ENCODE measurements around the gene RBX1.
"Not testable (repeated sequence)": the region's sequence is repeated elsewhere in the genome, so short reads cannot be mapped to it uniquely, and the experiment has no call there.

RBX1 gene

DNA sequence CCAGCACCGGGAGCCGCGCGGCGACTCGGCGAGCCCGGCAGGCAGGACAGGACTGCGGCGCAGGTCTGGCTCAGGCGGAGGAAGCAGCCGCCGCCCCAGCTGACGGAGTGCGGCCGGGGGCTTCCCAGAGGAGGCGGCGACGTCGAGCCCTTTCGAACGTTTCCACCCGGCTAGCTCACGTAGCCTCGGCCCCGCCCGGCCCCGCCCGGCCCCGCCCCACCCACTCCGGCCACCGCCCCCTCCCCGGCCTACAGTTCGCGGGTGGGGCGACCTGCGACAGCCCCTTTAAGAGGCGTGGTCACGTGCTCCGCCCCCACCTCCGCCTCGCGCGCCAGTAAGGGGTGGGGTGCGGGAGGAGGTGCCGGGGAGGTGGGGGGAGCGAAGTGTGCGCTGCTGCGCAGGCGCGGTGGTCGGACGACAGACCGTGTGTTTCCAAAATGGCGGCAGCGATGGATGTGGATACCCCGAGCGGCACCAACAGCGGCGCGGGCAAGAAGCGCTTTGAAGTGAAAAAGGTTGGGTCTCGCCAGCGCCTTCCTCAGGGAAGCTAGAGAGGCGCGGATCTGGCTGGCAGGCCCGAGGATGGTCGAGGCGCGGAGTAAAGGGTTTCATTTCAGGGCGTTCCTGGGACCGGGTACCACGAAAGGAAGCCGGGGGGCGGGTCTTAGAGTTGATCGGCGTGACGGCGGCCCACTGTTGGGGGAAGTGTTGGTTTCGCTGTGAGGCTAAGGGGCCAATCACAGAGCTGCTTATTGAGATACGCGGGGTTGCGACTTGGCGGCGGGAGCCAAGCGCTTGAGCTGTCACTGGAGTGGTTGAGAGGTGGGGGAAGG lies at the start of gene RBX1:
RBX1 (plus strand) TSS at position 417 of the 833 bp plus-strand sequence; CDS start at position 438, 21 bp downstream.
- DNase-seq (ENCODE audit: low read depth in 4 of 4, low spot score in 1 of 4), result peak; percentile 97 to 99 (median 98)

DNA sequence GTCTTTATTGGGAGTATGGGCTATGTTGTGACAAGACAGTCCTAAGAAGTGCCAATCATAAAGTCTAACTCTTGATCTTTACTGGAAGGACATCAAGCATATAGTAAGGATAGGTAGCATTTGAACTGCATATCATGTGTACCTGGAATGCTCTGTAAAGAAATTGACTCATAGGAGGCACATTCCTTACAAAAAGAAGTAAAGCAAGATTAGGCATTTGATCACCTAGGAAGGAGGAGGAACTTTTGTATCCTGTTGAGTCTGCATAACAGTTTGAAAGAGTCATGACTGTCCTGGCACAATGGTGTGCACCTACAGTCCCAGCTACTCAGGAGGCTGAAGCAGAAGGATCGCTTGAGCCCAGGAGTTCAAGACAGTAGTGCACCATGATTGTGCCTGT lies 47.1 kb upstream of the RBX1 start:
- DNase-seq (ENCODE audit: low read depth in 4 of 4, low spot score in 1 of 4), result no peak

DNA sequence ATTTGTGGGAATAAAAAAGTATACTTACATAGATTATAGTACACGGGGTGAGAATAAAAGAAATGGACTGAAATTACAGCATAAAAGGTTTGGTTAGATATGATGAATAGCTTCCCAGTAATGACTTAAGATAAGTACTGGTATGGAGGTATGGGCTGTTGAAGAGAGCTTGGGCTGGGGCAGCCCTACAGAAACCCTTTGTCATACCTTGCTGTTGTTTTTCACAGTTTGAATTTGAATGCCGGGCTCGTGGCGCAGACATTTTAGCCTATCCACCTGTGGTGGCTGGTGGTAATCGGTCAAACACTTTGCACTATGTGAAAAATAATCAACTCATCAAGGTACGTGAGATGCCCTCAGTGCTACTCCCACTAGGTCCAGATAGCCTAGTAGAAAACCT lies 42.3 kb upstream of the RBX1 start:
- no peak for DNase-seq (ENCODE audit: low read depth in 4 of 4, low spot score in 1 of 4)

DNA sequence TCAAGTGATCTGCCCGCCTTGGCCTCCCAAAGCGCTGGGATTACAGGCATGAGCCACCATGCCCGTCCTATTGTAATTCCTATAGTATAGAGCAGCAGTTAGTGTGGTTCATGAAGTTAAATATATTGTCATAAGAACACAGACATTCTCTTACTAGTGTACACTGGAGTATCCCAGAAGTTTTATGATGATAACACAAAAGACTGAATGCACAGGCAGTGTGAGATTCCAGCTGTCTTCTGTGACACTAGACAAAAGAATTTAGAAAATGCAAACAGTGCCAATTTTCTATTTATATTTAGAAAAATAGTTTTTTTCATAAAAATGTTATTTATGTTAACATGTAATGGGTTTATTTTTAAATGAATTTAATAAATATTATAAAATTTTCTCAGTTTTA lies 39.4 kb upstream of the RBX1 start:
- DNase-seq (ENCODE audit: low read depth in 4 of 4, low spot score in 1 of 4), result no peak

DNA sequence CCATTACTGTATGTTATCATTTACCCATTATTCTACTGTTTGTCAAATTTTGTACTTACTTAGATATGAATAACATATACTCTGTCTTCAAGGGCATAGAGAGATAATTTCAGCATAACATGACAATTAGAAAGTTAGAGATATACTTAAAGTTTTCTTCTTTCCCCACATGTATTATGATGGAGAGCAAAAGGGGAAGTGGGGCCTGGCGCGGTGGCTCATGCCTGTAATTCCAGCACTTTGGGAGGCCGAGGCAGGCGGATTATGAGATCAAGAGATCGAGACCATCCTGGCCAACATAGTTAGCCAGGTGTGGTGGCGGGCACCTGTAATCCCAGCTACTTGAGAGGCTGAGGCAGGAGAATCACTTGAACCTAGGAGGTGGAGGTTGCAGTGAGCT lies 38.2 kb upstream of the RBX1 start:
- DNase-seq (ENCODE audit: low read depth in 4 of 4, low spot score in 1 of 4), result not testable (repeated sequence)

DNA sequence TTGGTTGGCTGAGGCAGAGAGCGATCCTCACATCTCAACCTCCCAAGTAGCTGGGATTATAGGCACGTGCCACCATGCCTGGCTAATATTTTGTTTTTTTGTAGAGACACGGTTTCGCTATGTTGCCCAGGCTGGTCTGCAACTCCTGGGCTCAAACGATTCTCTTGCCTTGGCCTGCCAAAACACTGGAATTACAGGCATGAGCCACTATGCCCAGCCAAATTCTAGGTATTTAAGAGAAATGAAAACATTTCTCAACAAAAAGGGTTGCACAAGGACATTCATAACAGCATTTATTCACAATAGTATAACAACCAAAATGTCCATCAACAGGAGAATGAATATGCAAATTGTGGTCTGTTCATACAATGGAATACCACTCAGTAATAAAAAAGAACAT lies 31.7 kb upstream of the RBX1 start:
- DNase-seq (ENCODE audit: low read depth in 4 of 4, low spot score in 1 of 4), result no peak

DNA sequence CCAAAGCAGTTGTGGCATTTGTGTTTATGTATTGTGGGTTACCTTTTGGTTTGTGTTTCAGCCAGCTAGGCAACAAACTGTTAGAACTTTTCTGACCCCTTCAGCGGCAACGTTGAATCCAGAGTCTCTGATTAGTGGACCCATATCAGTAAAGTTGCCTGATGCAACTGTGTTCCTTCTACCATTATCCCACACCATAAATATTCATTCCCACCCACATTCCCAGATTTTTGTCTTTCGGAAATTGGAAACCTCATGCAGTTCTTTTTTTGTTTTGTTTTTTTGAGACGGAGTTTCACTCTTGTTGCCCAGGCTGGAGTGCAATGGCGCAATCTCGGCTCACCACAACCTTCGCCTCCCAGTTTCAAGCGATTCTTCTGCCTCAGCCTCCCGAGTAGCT lies 30.7 kb upstream of the RBX1 start:
- no peak for DNase-seq (ENCODE audit: low read depth in 4 of 4, low spot score in 1 of 4)

DNA sequence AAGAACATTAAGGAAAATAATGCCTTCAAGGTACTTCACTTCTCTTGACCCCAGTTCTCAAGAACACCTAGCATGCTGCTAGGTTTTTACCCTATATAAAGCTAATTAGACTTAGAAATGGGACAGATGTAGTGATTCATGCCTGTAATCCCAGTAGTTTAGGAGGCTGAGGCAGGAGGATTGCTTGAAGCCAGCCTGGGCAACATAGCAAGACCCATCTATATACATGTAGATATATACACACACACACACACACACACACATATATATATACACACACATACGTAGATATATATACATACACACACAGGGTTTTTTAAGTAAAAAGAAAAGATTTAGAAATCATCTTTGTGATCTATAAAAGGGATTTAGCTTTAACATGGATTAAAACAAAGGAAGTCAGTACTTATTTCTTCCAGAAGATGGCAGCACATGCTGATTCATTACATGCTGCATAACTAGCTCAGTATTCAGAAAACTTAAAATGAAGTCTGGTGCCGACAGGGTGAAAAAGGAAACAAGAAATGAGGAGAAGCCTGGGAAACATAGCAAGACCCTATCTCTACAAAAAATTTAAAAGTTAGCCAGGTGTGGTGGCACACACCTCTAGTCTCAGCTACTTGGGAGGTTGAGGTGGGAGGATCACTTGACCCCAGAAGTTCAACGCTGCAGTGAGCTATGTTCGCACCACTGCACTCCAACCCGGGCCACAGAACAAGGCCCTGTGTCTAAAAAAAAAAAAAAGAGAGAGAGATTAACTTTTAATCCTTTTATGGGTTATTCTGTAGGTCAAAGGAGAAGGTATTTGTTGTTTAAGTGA lies 28.5 kb upstream of the RBX1 start:
- no peak for DNase-seq (ENCODE audit: low read depth in 4 of 4, low spot score in 1 of 4)

DNA sequence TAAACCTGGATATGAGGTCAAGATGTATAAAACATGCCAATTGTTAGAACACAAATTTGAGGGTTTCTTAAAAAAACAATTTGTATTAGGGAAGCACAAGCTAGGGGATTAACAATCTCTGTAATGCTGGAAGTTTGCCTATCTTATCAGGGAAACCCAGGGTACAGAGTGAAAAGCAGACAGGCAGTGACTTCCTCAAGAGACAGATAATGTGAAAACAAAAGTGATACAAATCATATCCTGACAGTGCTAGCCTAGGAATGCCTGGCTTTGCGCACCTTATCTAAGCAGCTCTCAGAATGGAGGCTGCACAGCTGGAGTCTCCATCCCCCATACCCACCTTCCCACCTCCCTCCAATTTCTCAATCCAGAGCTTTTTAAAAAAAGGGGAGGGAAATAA lies 22.5 kb upstream of the RBX1 start:
- DNase-seq (ENCODE audit: low read depth in 4 of 4, low spot score in 1 of 4), result no peak

DNA sequence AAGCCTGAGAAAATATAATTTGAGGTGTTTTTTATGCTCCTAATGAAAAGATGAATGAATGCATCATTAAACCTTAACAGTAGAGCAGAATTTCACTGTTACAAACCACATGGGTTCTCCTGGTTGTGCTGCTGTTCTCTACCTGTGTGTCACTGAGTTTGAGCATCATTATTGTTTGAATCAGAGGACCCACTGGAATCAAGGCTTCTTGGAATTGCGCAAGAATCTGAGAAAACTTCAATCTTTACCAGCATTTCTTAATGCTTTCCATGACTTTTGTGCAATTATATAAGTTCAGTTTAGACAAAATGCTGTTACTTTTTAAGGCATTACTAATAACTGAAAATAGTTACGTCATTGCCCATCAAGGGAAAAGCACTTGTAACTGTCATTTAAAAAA lies 18.8 kb upstream of the RBX1 start:
- DNase-seq (ENCODE audit: low read depth in 4 of 4, low spot score in 1 of 4), result no peak

DNA sequence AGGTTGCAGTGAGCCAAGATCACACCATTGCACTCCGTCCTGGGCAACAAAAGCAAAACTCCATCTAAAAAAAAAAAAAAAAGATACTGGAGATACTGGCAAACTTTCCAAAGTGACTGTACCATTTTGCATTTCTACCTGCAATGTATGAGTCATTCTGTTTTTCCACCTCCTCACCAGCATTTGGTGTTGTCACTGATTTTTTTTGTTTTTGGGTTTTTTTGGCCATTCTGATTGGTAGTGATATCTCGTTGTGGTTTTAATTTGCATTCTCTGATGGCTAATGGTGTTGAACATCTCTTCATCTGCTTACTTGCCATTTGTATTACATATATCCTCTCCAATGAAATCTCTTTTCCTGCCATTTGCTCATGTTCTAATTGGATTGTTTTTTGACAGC lies 12.0 kb upstream of the RBX1 start:
- DNase-seq (ENCODE audit: low read depth in 4 of 4, low spot score in 1 of 4), result no peak

DNA sequence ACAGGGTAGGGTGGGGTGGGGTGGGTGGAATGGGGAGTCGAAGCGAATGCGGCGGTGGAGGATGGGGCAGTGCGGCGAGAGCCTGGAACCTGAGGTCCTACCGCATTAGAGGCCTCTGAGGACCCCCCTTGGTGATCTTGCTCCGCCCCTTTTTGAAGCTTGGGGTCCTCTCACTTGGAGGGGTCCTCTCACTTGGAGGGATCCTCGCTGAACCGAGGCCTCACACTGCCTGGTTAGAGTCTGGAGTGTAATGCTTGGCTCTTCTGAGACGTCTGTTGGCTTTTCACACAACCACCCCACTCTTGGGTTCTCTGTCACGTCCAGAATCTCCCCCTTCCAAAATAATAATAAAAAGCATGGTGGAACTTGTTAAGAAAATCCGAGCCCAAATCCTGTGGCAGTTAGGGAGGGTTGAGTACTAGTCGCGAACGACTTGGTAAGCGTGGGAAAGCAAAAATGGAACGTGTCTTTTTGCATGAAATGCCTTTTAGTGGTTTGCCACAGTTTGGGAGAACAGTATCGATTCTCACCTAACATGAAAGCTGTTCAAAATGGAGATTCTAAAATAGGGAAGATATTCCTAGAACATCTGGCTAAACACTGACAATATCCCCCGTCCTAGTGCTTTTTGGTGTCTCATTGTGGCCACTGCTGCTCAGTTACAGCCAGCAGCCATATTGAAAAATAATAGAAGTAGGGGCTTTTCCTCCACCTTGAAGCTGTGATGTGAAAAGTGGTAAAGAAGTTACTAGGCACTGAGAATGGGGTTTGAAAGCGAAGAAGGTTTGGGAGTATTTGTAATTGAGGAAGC lies 822 bp downstream of the RBX1 start:
- DNase-seq (ENCODE audit: low read depth in 4 of 4, low spot score in 1 of 4), result no peak

DNA sequence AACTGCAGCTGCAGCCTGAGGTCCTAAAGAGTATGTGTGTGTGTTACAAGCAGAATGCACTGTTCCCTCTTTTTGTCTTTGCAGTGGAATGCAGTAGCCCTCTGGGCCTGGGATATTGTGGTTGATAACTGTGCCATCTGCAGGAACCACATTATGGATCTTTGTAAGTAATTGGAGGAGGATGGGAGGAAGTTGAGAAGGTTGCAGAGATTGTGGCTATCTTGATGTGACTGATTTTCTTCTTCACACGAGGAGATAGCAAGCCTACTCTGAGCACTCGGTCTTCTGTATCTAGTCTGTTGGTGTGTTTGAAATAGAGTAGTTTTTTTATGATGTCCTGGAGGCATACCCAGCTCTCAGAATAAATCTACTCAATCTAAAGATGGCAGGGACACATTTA lies 2.3 kb downstream of the RBX1 start:
- DNase-seq (ENCODE audit: low read depth in 4 of 4, low spot score in 1 of 4), result no peak

DNA sequence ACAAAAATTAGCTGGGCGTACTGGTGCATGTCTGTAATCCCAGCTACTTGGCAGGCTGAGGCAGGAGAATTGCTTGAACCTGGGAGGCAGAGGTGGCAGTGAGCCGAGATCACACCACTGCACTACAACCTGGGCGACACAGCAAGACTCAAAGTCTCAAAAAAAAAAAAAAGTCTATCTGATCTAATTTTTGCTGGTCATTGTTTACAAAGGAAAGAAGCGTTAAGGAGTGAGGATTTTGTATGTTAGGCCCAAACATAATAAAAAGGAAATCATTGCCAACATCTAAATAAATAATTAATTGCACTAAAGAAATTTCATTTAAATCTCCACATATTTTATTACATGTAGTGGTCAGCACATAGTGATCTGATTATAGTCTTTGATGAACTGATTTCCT lies 2.9 kb downstream of the RBX1 start:
- no peak for DNase-seq (ENCODE audit: low read depth in 4 of 4, low spot score in 1 of 4)

DNA sequence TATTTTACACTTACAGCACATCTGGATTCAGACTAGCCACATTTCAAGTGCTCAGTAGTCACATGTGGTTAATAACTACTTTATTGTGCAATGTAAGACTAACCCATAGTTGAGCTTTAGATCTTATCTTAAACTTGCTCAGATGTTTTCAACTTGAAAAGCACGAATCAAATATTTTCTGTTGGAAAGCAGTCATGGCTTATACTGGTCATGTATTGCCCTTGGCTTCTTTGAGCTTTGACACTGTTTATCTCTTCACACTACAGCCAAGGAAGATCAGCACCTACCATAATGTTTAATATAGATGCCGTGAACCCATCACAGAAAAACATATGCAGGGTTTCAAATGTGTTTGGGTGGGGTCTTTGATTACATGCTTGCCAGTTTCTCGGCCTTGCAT lies 4.4 kb downstream of the RBX1 start:
- no peak for DNase-seq (ENCODE audit: low read depth in 4 of 4, low spot score in 1 of 4)

DNA sequence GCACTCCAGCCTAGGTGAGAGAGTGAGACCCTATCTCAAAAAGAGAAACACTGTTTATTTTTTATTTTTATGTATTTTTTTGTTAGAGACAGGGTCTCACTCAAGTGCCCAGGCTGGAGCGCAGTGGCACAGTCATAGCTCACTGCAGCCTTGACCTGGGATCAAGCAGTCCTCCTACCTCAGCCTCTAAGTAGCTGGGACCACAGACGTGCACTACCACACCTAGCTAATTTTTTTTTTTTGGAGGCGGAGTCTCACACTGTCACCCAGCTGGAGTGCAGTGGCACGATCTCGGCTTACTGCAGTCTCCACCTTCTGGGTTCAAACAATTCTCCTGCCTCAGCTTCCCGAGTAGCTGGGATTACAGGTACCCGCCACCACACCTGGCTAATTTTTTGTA lies 6.4 kb downstream of the RBX1 start:
- no peak for DNase-seq (ENCODE audit: low read depth in 4 of 4, low spot score in 1 of 4)

DNA sequence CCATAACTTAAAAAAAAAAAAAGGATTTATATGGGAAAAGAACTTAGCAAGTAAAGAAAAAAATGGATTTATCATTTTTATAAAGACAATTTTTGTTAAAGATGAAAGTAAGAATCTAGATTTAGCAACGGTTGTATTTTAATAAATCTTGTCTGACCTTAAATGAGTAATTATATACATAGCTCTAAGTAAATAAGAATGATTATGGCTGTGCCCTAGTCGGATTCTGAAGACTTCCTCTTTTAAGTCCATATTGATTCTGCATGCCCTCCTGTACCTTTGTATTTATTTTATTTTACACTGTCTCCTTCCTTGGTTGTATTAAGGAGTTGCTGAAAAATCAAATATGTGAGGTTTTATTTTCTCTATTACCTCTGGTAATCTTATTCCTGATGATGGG lies 7.1 kb downstream of the RBX1 start:
- DNase-seq (ENCODE audit: low read depth in 4 of 4, low spot score in 1 of 4), result no peak

DNA sequence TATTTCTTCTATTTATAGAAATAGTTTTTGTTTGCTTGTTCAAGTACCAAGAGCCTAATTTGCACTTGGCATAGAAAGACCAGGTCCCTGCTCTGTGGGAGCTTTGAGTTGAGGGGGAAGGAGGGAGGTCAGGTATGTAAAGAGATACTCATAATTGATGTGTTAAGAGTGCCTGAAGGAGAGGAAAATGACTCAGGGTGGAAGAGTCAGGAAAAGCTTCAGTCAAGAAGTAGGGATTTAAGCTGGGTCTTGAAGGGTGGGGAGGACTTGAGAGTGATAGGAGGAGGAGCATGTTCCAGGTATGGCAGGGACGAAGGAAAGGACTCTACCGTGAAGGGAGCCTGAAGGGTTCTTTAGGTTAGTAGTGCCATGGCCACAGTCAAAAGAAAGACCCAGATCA lies 9.0 kb downstream of the RBX1 start:
- DNase-seq (ENCODE audit: low read depth in 4 of 4, low spot score in 1 of 4), result no peak

DNA sequence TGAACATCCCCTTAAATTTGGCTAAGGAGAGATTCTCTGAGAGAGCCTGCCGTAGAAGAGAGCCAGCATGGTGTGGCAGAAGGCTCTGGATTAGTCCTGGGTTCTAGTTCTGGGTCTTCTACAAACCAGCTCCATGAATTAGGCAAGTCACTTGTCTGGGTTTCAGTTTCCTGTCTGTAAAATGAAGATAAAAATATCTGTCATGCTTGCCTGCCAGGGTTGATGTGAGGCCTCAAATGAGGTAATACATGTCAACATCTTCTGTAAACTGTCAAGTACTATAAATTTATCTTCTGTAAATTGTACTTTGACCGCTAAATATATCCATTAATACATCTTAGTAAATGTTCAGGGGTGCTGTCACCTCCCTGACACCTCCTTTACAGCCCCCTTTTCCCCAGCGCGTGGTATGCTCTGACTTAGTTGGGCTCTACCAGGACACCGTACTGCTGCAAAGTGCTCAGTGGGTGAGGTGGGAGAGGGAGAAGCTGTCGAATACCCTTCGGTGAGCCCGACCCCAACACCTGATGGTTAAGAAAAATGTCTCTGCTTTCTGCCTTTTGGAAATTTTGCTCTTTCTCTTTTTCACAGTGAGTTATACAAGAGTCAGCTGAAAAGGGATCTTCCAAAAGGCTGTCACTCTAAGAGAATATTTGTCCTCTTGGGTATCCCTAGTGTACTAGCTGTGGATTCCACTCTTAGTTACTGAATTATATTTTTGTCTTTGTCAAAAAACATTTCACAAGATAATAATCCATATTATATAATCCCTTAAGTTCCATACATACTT lies 15.0 kb downstream of the RBX1 start:
- no peak for DNase-seq (ENCODE audit: low read depth in 4 of 4, low spot score in 1 of 4)

DNA sequence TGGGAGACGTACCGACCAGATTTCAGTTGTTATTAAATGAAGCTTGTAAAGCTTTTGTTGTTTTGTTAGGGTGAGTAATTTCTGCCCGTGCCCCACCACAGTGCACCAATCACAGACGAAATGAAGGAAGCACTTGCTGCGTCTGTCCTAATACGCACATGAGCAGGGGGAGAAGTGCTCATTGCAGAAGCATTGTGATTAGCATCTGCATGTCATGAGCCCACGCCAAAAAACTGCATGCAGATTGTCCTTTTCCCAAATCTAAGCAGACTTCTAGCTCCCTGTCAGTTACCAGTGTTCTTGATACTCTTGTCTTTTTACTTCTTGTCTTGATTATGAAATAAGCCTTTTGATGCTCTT lies 15.5 kb downstream of the RBX1 start:
- DNase-seq (ENCODE audit: low read depth in 4 of 4, low spot score in 1 of 4), result no peak

All from stimulated activated CD4-positive, alpha-beta T cell treated with anti-CD3 and anti-CD28 coated beads, Interleukin-1b, Interleukin-23, amount 100 ng/mL, for 24 hours (primary cell).